ENCODE measurements around the gene HNRNPL.
"Not testable (repeated sequence)": the region's sequence is repeated elsewhere in the genome, so short reads cannot be mapped to it uniquely, and the experiment has no call there.

The HNRNPL gene

DNA sequence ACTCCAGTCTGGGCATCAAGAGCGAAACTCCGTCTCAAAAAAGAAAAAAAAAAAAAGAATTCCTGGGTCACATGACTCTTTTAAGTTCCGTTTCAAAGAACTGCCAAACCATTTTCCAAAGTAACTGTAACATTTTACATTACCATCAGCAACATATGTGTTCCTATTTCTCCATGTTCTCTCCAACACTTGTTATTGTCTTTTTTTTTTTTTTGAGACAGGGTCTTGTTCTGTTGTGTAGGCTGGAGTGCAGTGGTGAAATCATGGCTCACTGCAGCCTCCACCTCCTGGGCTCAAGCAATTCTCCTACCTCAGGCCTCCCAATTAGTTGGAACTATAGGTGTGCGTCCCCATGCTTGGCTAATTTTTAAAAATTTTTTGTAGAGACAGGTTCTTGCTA is 54.2 kb downstream of the HNRNPL start:
- no peak for TF ChIP-seq CTCF (conservative IDR thresholded peaks at IDR 0.05; ENCODE audit: control insufficient read depth, insufficient read depth, low read depth, low read length)
- no peak overlapping the region for H3K4me3 ChIP-seq (ENCODE audit: control insufficient read depth, low read depth, low read length)
- no peak for DNase-seq (ENCODE audit: low read depth)

GRCh38 chr19:38793671-38794070 is 56.1 kb downstream of the HNRNPL start:
- TF ChIP-seq CTCF (conservative IDR thresholded peaks at IDR 0.05; ENCODE audit: control insufficient read depth, insufficient read depth, low read depth, low read length): no peak
- DNase-seq (ENCODE audit: low read depth): no peak
- H3K4me3 ChIP-seq (ENCODE audit: control insufficient read depth, low read depth, low read length): no peak overlapping the region

- no peak for TF ChIP-seq CTCF (conservative IDR thresholded peaks at IDR 0.05; ENCODE audit: control insufficient read depth, insufficient read depth, low read depth, low read length)
- no peak overlapping the region for H3K4me3 ChIP-seq (ENCODE audit: control insufficient read depth, low read depth, low read length)
- peak; percentile 32 for DNase-seq (ENCODE audit: low read depth)
Observed at GRCh38 chr19:38793177-38793576, 56.6 kb downstream of the HNRNPL start.

DNA sequence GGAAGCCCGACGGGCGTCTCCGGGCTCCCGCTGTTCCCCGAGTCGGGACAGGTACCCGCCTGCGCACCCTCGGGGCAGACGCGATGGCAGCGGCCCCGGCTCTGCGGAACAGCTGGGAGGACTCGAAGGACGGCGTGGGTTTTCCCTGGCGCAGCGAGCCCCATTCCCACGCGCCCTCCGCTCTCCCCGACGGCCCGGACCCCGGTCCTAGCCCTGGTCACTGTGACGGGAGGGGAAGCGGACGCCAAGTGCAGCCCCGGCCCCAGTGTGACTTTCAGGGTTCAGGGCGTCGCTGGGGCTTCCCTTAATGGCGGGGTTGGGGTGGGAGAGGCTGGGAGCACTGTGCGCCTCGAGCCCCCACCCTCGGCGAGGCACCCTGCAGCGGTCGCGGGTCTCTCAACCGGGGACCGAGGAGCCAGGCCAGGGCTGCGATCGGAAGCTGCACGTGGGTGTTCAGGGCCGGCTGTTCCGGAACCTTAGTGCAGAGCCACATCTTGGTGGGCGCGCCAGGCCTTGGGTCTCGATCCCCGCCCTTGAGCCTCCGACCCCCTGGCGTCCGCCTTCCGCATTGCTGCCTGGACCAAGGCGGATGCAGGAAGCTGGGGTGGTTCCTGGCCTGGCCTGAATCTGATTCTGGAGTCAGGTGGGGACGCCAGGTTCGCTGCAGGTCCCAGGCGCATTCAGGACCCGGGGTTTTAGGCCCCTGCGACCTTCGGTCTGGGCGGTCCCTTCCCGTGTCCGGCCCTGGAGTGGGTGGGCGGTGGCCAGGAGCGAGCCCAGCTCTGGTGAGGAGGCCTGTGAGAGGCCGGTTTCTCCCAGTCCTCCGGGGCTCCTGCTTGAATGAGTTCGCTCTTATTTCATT is 57.3 kb downstream of the HNRNPL start:
- peak; percentile 18 for DNase-seq (ENCODE audit: low read depth)
- no peak overlapping the region for H3K4me3 ChIP-seq (ENCODE audit: control insufficient read depth, low read depth, low read length)

GRCh38 chr19:38791451-38792064 is 58.2 kb downstream of the HNRNPL start:
- H3K4me3 ChIP-seq (ENCODE audit: control insufficient read depth, low read depth, low read length): peak overlapping the region; percentile 10
- DNase-seq (ENCODE audit: low read depth): not testable (repeated sequence)

More for the DNA sequence above, 57.3 kb downstream of the HNRNPL start:
- TF ChIP-seq CTCF (conservative IDR thresholded peaks at IDR 0.05; ENCODE audit: control insufficient read depth, insufficient read depth, low read depth, low read length): peak; percentile 36

- DNase-seq (ENCODE audit: low read depth): not testable (repeated sequence)
- peak overlapping the region; percentile 10 for H3K4me3 ChIP-seq (ENCODE audit: control insufficient read depth, low read depth, low read length)
Observed at GRCh38 chr19:38790507-38791403, 59.0 kb downstream of the HNRNPL start.

- no peak within 1 kb of the TSS for H3K4me3 ChIP-seq (ENCODE audit: control insufficient read depth, low read depth, low read length)
- no peak for DNase-seq (ENCODE audit: low read depth)
Observed at GRCh38 chr19:38788478-38789243, 61.1 kb downstream of the HNRNPL start, which contains the start of gene LGALS7B. LGALS7B (plus strand) TSS chr19:38789200; CDS start chr19:38789227, 27 bp downstream.

More at GRCh38 chr19:38788478-38789243, 61.1 kb downstream of the HNRNPL start, which contains the start of gene LGALS7B:
- TF ChIP-seq CTCF (conservative IDR thresholded peaks at IDR 0.05; ENCODE audit: control insufficient read depth, insufficient read depth, low read depth, low read length): no peak

Data from fibroblast of mammary gland (primary cell).